H1 (cell line): Measurements from ENCODE around the gene LCORL. TPM values are rescaled to one million over a fixed set of nuclear protein-coding genes. Genes with fewer than 3 reads are reported as not detected.
A peak's percentile ranks its signal among the peaks of the same experiment; 100 is the strongest.

Experiments used
- CTCF ChIA-PET: fragments of 300-600 bp; sonication (Branson Sonifier 250); formaldehyde crosslinking; loops from one replicate; lab custom pipeline; 2021; ENCODE audit not compliant: partially characterized antibody; lab: Charles Lee
- POLR2A ChIA-PET: fragments of 300-600 bp; sonication (Branson Sonifier 250); formaldehyde crosslinking; loops from one replicate; lab custom pipeline; 2021; ENCODE audit warnings: inconsistent platforms; ENCODE audit not compliant: partially characterized antibody; lab: Charles Lee
- DNase-seq, 2 experiments: peaks; one replicate each; pipeline versions ENCODE4 v3.0.0 to v3.0.0-alpha.2; 2010 to 2022; ENCODE audit warnings: low spot score in 2 of 2, low read depth in 1 of 2, mixed read lengths in 1 of 2
- FAIRE-seq: peaks from 2 replicates; lab custom pipeline; 2011; peaks lifted over from hg19 to GRCh38; lab: Jason Lieb, UNC
- H2AFZ ChIP-seq: 2 replicates; pipeline ENCODE4 v1.8.1; 2012; ENCODE audit warnings: low read length, inconsistent platforms
- H2AK5ac ChIP-seq: 2 replicates; pipeline ENCODE4 v1.6.1; 2013; ENCODE audit warnings: low read depth, low read length
- H2BK120ac ChIP-seq: replicated peaks from 2 replicates; pipeline ENCODE3; 2013; ENCODE audit warnings: low read depth, low read length, inconsistent platforms
- H2BK12ac ChIP-seq: 2 replicates; pipeline ENCODE4 v1.6.1; 2013; ENCODE audit warnings: low read depth, low read length
- H2BK15ac ChIP-seq: 2 replicates; pipeline ENCODE4 v1.6.1; 2013; ENCODE audit warnings: low read length
- H2BK20ac ChIP-seq: 2 replicates; pipeline ENCODE4 v1.6.1; 2013; ENCODE audit warnings: low read length
- H2BK5ac ChIP-seq: 2 replicates; pipeline ENCODE4 v1.6.1; 2013; ENCODE audit warnings: low read depth, low read length
- H3K14ac ChIP-seq: 2 replicates; pipeline ENCODE4 v1.6.1; 2013; ENCODE audit warnings: inconsistent platforms; ENCODE audit not compliant: insufficient read length
- H3K18ac ChIP-seq: 2 replicates; pipeline ENCODE4 v1.6.1; 2013; ENCODE audit warnings: low read length; ENCODE audit errors: extremely low read depth
- H3K23ac ChIP-seq: 2 replicates; pipeline ENCODE4 v1.6.1; 2013; ENCODE audit warnings: inconsistent platforms; ENCODE audit not compliant: insufficient read length
- H3K23me2 ChIP-seq: 2 replicates; pipeline ENCODE4 v1.6.1; 2013; ENCODE audit warnings: low read depth, low read length
- H3K27ac ChIP-seq: 2 replicates; pipeline ENCODE4 v1.6.1; 2011; ENCODE audit warnings: low read depth, low read length, inconsistent platforms
- H3K27me3 ChIP-seq, 4 experiments: replicated peaks in 1 of 4; 1 replicate in 1 of 4; 2 replicates in 3 of 4; pipeline versions ENCODE4 v1.6.1 to v1.8.1; 2011 to 2013; ENCODE audit warnings: low read length in 3 of 4, mild to moderate bottlenecking in 3 of 4, inconsistent platforms in 2 of 4, mixed read lengths in 2 of 4, moderate library complexity in 1 of 4; ENCODE audit not compliant: control insufficient read depth in 3 of 4, insufficient read depth in 3 of 4; ENCODE audit errors: extremely low read depth in 1 of 4
- H3K36me3 ChIP-seq, 4 experiments: 2 replicates each; pipeline versions ENCODE4 v1.6.1 to v1.8.1; 2011 to 2013; ENCODE audit warnings: mild to moderate bottlenecking in 4 of 4, low read length in 3 of 4, moderate library complexity in 2 of 4, control low read depth in 1 of 4, inconsistent platforms in 1 of 4; ENCODE audit not compliant: insufficient read depth in 4 of 4, control insufficient read depth in 2 of 4
- H3K4ac ChIP-seq: replicated peaks from 2 replicates; pipeline ENCODE3; 2013; ENCODE audit warnings: low read length, low read depth, mixed read lengths, inconsistent platforms; ENCODE audit not compliant: insufficient read length
- H3K4me1 ChIP-seq, 4 experiments: replicated peaks in 1 of 4; 1 replicate in 1 of 4; 2 replicates in 3 of 4; pipeline versions ENCODE4 v1.6.1 to v1.8.1; 2011 to 2013; ENCODE audit warnings: low read length in 3 of 4, inconsistent platforms in 2 of 4, mixed read lengths in 1 of 4; ENCODE audit not compliant: insufficient read depth in 4 of 4, control insufficient read depth in 3 of 4
- H3K4me2 ChIP-seq, 2 experiments: 2 replicates each; pipeline versions ENCODE4 v1.6.1 to v1.8.1; 2011 to 2013; ENCODE audit warnings: low read depth in 2 of 2, low read length in 2 of 2, control low read depth in 1 of 2, inconsistent platforms in 1 of 2, mild to moderate bottlenecking in 1 of 2; ENCODE audit not compliant: insufficient read depth in 1 of 2
- H3K4me3 ChIP-seq, 4 experiments: fragments of 200-600, 300-600 bp in 1 of 4; sonication (generic), shearing (Covaris generic), sonication (Bioruptor Twin) in 1 of 4; 2 replicates each; pipeline versions ENCODE4 v1.5.1 to v1.8.1; 2011 to 2016; ENCODE audit warnings: low read length in 4 of 4, low read depth in 3 of 4, control low read depth in 2 of 4, inconsistent platforms in 2 of 4, mild to moderate bottlenecking in 2 of 4, mixed read lengths in 1 of 4, moderate library complexity in 1 of 4; ENCODE audit not compliant: insufficient read depth in 2 of 4; ENCODE audit errors: extremely low read depth in 1 of 4
- H3K56ac ChIP-seq: replicated peaks from 2 replicates; pipeline ENCODE3; 2013; ENCODE audit warnings: low read depth, mild to moderate bottlenecking, mixed read lengths, low read length, inconsistent platforms; ENCODE audit not compliant: insufficient read length
- H3K79me1 ChIP-seq: 2 replicates; pipeline ENCODE4 v1.6.1; 2013; ENCODE audit warnings: low read depth, low read length, control low read depth
- H3K79me2 ChIP-seq, 2 experiments: 2 replicates each; pipeline versions ENCODE4 v1.6.1 to v1.8.1; 2012 to 2013; ENCODE audit warnings: low read length in 2 of 2, mild to moderate bottlenecking in 2 of 2, inconsistent platforms in 1 of 2; ENCODE audit not compliant: insufficient read depth in 2 of 2, control insufficient read depth in 1 of 2
- H3K9ac ChIP-seq, 4 experiments: replicated peaks in 1 of 4; 1 replicate in 1 of 4; 2 replicates in 3 of 4; pipeline versions ENCODE4 v1.6.1 to v1.8.1; 2011 to 2013; ENCODE audit warnings: low read depth in 3 of 4, low read length in 3 of 4, control low read depth in 2 of 4, mild to moderate bottlenecking in 2 of 4, moderate library complexity in 2 of 4, inconsistent platforms in 1 of 4; ENCODE audit errors: extremely low read depth in 1 of 4
- H3K9me3 ChIP-seq, 2 experiments: 2 replicates each; pipeline versions ENCODE4 v1.6.1 to v1.8.1; 2012 to 2013; ENCODE audit warnings: mild to moderate bottlenecking in 2 of 2, moderate library complexity in 2 of 2, control low read depth in 1 of 2, inconsistent platforms in 1 of 2, low read depth in 1 of 2, low read length in 1 of 2, mixed read lengths in 1 of 2; ENCODE audit not compliant: insufficient read depth in 2 of 2
- H4K20me1 ChIP-seq, 2 experiments: replicated peaks in 1 of 2; 2 replicates each; pipeline versions ENCODE3 to v1.8.1; 2011 to 2013; ENCODE audit warnings: inconsistent platforms in 2 of 2, low read length in 2 of 2, mild to moderate bottlenecking in 1 of 2; ENCODE audit not compliant: insufficient read depth in 2 of 2, control insufficient read depth in 1 of 2
- H4K5ac ChIP-seq: 2 replicates; pipeline ENCODE4 v1.6.1; 2013; ENCODE audit warnings: low read length, low read depth, mixed read lengths, inconsistent platforms; ENCODE audit not compliant: insufficient read length
- H4K8ac ChIP-seq: 2 replicates; pipeline ENCODE4 v1.8.0; 2013; ENCODE audit warnings: mild to moderate bottlenecking, moderate library complexity, low read length, inconsistent platforms; ENCODE audit not compliant: insufficient read depth; ENCODE audit errors: extremely low read depth
- H4K91ac ChIP-seq: replicated peaks from 2 replicates; pipeline ENCODE3; 2013; ENCODE audit warnings: low read length, mixed read lengths, inconsistent platforms; ENCODE audit not compliant: insufficient read length
- CHD2 ChIP-seq: IDR thresholded peaks from 2 replicates; pipeline ENCODE4 v1.6.1; 2012; ENCODE audit warnings: low read length, improper control_type of control experiment
- HDAC6 ChIP-seq: IDR thresholded peaks from one replicate; pipeline ENCODE4 v1.7.1; 2012; ENCODE audit warnings: low read depth, mild to moderate bottlenecking, inconsistent platforms, low read length, moderate library complexity
- KDM4A ChIP-seq: IDR thresholded peaks from one replicate; pipeline ENCODE4 v1.7.1; 2012; ENCODE audit warnings: low read depth, mild to moderate bottlenecking, moderate library complexity, low read length, inconsistent platforms; ENCODE audit not compliant: severe bottlenecking
- NRF1 ChIP-seq: IDR thresholded peaks from 2 replicates; pipeline ENCODE4 v1.6.1; 2011; ENCODE audit warnings: mild to moderate bottlenecking, low read depth, low read length, improper control_type of control experiment
- PHF8 ChIP-seq: fragments of 200-600 bp; sonication (generic); conservative IDR thresholded peaks from 2 replicates; pipeline ENCODE4 v1.7.1; 2012; ENCODE audit warnings: low read depth, mild to moderate bottlenecking, inconsistent platforms, low read length, moderate library complexity
- POLR2A ChIP-seq, 2 experiments: IDR thresholded peaks; 1 replicate in 1 of 2; 2 replicates in 1 of 2; pipeline ENCODE4 v1.6.1; 2011; ENCODE audit warnings: low read depth in 2 of 2, low read length in 2 of 2, mild to moderate bottlenecking in 2 of 2; ENCODE audit errors: control extremely low read depth in 1 of 2
- POLR2AphosphoS5 ChIP-seq: IDR thresholded peaks from 2 replicates; pipeline ENCODE4 v1.6.1; 2011; ENCODE audit warnings: low read depth, low read length
- RBBP5 ChIP-seq: IDR thresholded peaks from 2 replicates; pipeline ENCODE4 v1.7.1; 2012; ENCODE audit warnings: low read depth, mild to moderate bottlenecking, inconsistent platforms, low read length, moderate library complexity, borderline replicate concordance
- SAP30 ChIP-seq: fragments of 300-600 bp; sonication (generic); IDR thresholded peaks from 2 replicates; pipeline ENCODE4 v1.7.1; 2012; ENCODE audit warnings: low read length, moderate library complexity, mild to moderate bottlenecking, inconsistent platforms; ENCODE audit not compliant: insufficient read depth, insufficient replicate concordance
- TAF1 ChIP-seq: IDR thresholded peaks from 2 replicates; pipeline ENCODE4 v1.6.1; 2011; ENCODE audit warnings: mild to moderate bottlenecking, low read depth, low read length
- TAF7 ChIP-seq: optimal IDR thresholded peaks from 2 replicates; pipeline ENCODE3; 2011; ENCODE audit warnings: low read depth, mild to moderate bottlenecking, inconsistent platforms, low read length, moderate library complexity, borderline replicate concordance
- TBP ChIP-seq: IDR thresholded peaks from 2 replicates; pipeline ENCODE4 v1.6.1; 2011; ENCODE audit warnings: low read depth, low read length, improper control_type of control experiment
- YY1 ChIP-seq: IDR thresholded peaks from 2 replicates; pipeline ENCODE4 v1.6.1; 2011; ENCODE audit warnings: low read depth, mild to moderate bottlenecking, low read length
- WGBS, 2 experiments: shearing (Covaris generic) in 1 of 2; methylation state at CpG; one replicate each; pipeline versions ENCODE4 v1.1.6 to v1.1.7; 2013 to 2015; ENCODE audit warnings: low lambda C conversion rate in 2 of 2, mixed read lengths in 2 of 2, inconsistent platforms in 1 of 2, low coverage in 1 of 2, missing lambda C conversion rate in 1 of 2; ENCODE audit not compliant: insufficient replicate concordance in 2 of 2, insufficient coverage in 1 of 2, insufficient read length in 1 of 2; ENCODE audit errors: extremely low coverage in 1 of 2, missing lambda C conversion rate in 1 of 2; 5-methylcytosine and 5-hydroxymethylcytosine counted together
- polyA plus RNA-seq, 7 experiments: library from polyadenylated mRNA; depleted of rRNA in 3 of 7; stranded (reverse) in 5 of 7; unstranded in 2 of 7; fragments of >200 nt in 5 of 7; fragments of 200-250 nt in 2 of 7; gene quantifications; 1 replicate in 5 of 7; 2 replicates in 1 of 7; 4 replicates in 1 of 7; pipeline versions ENCODE4 v1.2.1 to v1.2.3, GENCODE V29; 2011 to 2013; ENCODE audit warnings: missing spikeins in 2 of 7, mixed read lengths in 2 of 7
- total RNA-seq: library from RNA; stranded (reverse); fragmentation: NEBNext Ultra II Directional; extraction: Animal tissue kit (Norgen Biotek cat#: 25700); gene quantifications from 2 replicates; pipeline ENCODE4 v1.2.1, GENCODE V29; 2021
- TF ChIP-seq, protein P1 (sequence below): IDR thresholded peaks from 2 replicates; pipeline ENCODE4 v1.6.1; 2012; ENCODE audit warnings: inconsistent platforms

The LCORL gene
- total and polyA plus RNA-seq, 2 of the 8 experiments (the other 6 are each of a cell fraction or from before 2014, with no cell fraction given), result 2.2 to 19.2 TPM

DNA sequence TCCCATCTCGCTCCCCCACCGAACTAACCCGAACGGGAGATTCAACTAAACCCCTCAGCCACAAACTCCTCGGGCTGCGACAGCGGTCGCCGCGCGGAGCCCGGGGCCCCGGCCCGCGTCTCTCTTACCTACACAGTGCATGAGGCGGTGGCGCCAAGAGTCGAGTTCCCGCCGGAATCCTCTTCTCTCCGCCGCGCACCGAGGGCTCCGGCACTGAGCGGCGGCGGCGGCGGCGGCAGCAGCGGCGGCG is 160 bp downstream of the LCORL start:
- no peaks in the 10 kb centered on the region for H3K4me1 ChIP-seq
- no peak overlapping the region for H3K23ac ChIP-seq
- no peak overlapping the region for H2BK120ac ChIP-seq
- H3K18ac ChIP-seq, result no peak overlapping the region; the same call in 1 of the 2 replicates
- ChIA-PET CTCF (no interaction called here), POLR2A (interaction anchor here (1.4 to 1.8 kb wide), 2 partner anchors 10 to 12 kb away, joined by 4 read pairs; no protein-coding TSS in a partner anchor)
- H4K8ac ChIP-seq, result peak overlapping the region; percentile 92
- H3K79me2 ChIP-seq, result peaks cover 0 to 43% of the 10 kb centered on the region in 2 experiments; a peak in 3 of 4 replicates
- H3K27me3 ChIP-seq, result peaks cover 2 to 21% (median 14%) of the 10 kb centered on the region in 4 experiments
- H3K9me3 ChIP-seq, result no peaks in the 10 kb centered on the region
- H2BK12ac ChIP-seq, result no peak overlapping the region
- peaks cover 10% of the 10 kb centered on the region; the same call in 1 of the 2 replicates for H3K23me2 ChIP-seq
- FAIRE-seq, result no peak
- 0% methylated on average over 7 of the region's 34 CpGs; no CpG with 5 or more reads in 1 of the 2 experiments for WGBS, 2 experiments
- H2AFZ ChIP-seq, result no peak overlapping the region
- peak overlapping the region; percentile 61; the same call in 1 of the 2 replicates for H3K27ac ChIP-seq
- no peak overlapping the region for H2BK5ac ChIP-seq
- no peak overlapping the region for H4K91ac ChIP-seq
- H2BK20ac ChIP-seq, result no peak overlapping the region
- DNase-seq, result no peak
- H3K79me1 ChIP-seq, result no peaks in the 10 kb centered on the region
- no peak overlapping the region for H3K56ac ChIP-seq
- H2AK5ac ChIP-seq, result no peak overlapping the region
- H3K4me2 ChIP-seq, result peak overlapping the region; percentile 59 to 87; a peak in 3 of 4 replicates
- H3K4ac ChIP-seq, result no peak overlapping the region
- H3K9ac ChIP-seq, result peak overlapping the region; percentile 39 to 89 (median 78); a peak in 6 of 7 replicates
- no peak overlapping the region for H2BK15ac ChIP-seq
- H4K5ac ChIP-seq, result peak overlapping the region; percentile 80
- peaks cover 3 to 6% of the 10 kb centered on the region in 2 experiments for H4K20me1 ChIP-seq
- no peak overlapping the region for H3K14ac ChIP-seq
- H3K36me3 ChIP-seq, result no peaks in the 10 kb centered on the region
- H3K4me3 ChIP-seq, result peak overlapping the region; percentile 69 to 98 (median 84)
- peak; percentile 64; the same call in 1 of the 2 replicates for TF ChIP-seq POLR2AphosphoS5
- peak; percentile 53; the same call in 1 of the 2 replicates for TF ChIP-seq TAF1
- no peak for TF ChIP-seq SAP30
- TF ChIP-seq TBP, result peak; percentile 25; the same call in 1 of the 2 replicates
- no peak for TF ChIP-seq NRF1
- TF ChIP-seq YY1, result peak; percentile 41; the same call in 1 of the 2 replicates
- peak; percentile 9 for TF ChIP-seq TAF7
- TF ChIP-seq RBBP5, result peak; percentile 87; the same call in 1 of the 2 replicates
- peak; percentile 85 for TF ChIP-seq PHF8
- TF ChIP-seq KDM4A, result peak; percentile 52
- TF ChIP-seq POLR2A (IDR thresholded peaks at IDR 0.05; ENCODE audit: control extremely low read depth in 1 of 2, low read depth in 2 of 2, low read length in 2 of 2), result peak; percentile 72 to 74
- TF ChIP-seq, protein P1, sequence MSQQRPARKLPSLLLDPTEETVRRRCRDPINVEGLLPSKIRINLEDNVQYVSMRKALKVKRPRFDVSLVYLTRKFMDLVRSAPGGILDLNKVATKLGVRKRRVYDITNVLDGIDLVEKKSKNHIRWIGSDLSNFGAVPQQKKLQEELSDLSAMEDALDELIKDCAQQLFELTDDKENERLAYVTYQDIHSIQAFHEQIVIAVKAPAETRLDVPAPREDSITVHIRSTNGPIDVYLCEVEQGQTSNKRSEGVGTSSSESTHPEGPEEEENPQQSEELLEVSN, result peak; percentile 48
- no peak for TF ChIP-seq HDAC6
- TF ChIP-seq CHD2, result no peak
